ENCODE measurements around the gene TSPAN18.
A peak's percentile ranks its signal among the peaks of the same experiment; 100 is the strongest.

DNA sequence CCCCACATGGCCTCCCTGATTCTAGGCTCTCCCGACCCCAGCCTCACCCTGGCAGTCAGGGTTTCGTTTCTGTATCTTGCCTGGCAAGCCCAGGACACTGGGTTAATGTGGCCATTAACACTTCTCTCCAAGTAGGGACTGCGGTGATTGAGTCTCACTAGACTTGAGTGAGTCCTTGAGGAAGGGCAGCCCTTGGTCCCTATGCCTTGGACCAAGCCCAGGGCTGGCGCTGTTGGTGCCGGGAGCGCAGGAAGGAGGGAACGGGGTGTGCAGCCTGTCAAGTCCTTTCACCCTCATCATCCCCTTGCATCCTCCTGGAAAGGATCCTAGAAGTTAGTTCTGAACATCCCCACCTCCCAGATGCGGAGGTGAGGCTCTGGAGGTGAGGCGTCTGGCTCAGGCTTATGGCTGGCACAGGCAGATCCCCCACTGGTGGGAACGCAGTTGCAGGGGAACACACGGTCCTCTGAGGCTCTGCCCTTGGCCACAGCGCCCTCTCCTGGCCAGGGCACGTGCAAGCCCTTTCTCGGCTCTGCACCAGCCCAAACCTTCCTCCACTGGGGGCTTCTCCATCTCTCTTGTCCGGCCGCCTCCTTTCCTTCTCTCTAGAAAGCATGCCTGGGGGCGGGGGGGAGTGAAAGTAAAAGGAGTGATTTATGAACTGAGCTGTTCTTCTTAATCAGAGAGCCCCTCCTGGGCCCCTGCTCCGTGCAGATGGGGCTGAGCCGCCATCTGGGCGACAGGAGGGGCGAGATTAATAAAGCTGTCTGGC lies 167.3 kb downstream of the TSPAN18 start:
- TF ChIP-seq, protein P1, sequence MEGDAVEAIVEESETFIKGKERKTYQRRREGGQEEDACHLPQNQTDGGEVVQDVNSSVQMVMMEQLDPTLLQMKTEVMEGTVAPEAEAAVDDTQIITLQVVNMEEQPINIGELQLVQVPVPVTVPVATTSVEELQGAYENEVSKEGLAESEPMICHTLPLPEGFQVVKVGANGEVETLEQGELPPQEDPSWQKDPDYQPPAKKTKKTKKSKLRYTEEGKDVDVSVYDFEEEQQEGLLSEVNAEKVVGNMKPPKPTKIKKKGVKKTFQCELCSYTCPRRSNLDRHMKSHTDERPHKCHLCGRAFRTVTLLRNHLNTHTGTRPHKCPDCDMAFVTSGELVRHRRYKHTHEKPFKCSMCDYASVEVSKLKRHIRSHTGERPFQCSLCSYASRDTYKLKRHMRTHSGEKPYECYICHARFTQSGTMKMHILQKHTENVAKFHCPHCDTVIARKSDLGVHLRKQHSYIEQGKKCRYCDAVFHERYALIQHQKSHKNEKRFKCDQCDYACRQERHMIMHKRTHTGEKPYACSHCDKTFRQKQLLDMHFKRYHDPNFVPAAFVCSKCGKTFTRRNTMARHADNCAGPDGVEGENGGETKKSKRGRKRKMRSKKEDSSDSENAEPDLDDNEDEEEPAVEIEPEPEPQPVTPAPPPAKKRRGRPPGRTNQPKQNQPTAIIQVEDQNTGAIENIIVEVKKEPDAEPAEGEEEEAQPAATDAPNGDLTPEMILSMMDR (IDR thresholded peaks at IDR 0.05), result peak; percentile 70 to 94 (median 88)
- TF ChIP-seq POLR2A (IDR thresholded peaks at IDR 0.05) (no peak), EP300 (IDR thresholded peaks at IDR 0.05) (peak in 1 of 2 donors; percentile 18)

Measured in tibial nerve (tissue), 4 donors.